GM19324 (cell line): ENCODE data around the gene YIPF3.

ENCODE experiments used
- ATAC-seq: cut with Tn5 transposase; IDR thresholded peaks from one replicate; pipeline ENCODE4 v1.9.1; 2021; ENCODE audit warnings: mild to moderate bottlenecking, moderate library complexity; ENCODE audit not compliant: unreplicated experiment, low FRiP score

YIPF3 gene

GRCh38 chr6:43493833-43494232 is 22.9 kb downstream of the YIPF3 start:
- ATAC-seq = no peak

GRCh38 chr6:43493230-43493629 is 23.5 kb downstream of the YIPF3 start:
- ATAC-seq = no peak

- ATAC-seq = no peak
These were observed 24.1 kb downstream of the YIPF3 start for GRCh38 chr6:43492673-43493072.

- no peak for ATAC-seq
These were observed 24.7 kb downstream of the YIPF3 start for GRCh38 chr6:43491750-43492661.

GRCh38 chr6:43490523-43490939 is 26.2 kb downstream of the YIPF3 start:
- no peak for ATAC-seq

DNA sequence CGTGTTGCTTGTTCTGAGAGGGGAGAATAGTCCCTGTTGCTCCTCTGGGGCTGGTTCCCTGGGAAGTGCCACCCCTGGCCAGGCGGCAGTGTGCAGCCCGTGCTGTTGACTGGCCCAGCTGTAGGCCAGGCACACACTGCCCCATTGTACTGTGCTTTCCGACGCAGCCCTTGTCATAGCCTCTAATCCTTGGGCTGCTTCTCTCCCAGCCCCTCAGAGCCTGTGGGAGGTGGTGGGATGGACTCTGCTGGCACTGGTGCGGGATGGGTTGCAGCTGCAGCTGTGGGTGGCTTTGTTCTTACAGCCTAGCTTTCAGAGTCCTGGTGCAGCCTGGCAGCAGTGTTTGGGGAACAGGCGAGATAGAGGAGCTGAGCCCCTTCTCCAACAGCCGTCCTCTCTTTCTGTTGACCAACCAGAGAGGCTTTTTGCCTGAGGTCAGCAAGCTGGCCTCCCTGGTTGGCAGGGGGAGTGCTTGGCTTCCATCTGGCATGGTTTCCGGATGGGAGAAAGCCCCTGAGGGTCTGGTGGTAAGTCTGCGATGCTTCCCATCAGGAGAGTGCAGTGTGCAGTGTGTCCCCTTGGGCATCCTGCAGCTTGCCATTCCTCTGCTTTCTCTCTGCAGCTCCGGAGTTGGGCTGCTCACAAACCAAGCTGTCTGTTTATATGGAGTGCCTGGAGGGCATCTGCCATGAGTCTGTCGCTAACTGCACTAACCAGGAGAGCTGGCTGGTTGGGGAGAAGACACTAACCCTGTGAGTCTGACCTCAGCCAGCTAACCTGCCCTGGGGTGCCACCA is 27.3 kb downstream of the YIPF3 start:
- no peak for ATAC-seq

GRCh38 chr6:43488667-43489276 is 28.0 kb downstream of the YIPF3 start:
- no peak for ATAC-seq

- no peak for ATAC-seq
These were observed 35.0 kb downstream of the YIPF3 start for GRCh38 chr6:43481591-43482236.

- no peak for ATAC-seq
These were observed 35.7 kb downstream of the YIPF3 start for GRCh38 chr6:43481075-43481474.

DNA sequence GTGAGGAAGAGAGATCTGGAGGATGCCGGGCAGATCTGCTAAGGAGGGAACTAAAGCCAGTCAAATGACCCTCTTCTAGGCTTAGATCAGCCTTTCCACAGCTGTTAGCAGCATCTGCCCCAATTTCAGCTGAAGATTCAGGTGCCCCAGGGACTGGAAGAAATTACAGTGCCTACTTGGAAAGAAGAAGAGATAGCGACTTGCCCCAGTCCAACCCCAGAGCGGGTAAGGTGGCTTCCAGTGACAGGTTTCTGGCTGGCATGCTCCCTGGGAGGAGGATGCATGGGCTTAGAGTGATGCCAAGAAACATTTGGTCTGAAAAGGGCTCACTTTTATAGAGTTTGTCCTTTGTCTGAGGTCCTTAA is 38.7 kb downstream of the YIPF3 start:
- no peak for ATAC-seq

DNA sequence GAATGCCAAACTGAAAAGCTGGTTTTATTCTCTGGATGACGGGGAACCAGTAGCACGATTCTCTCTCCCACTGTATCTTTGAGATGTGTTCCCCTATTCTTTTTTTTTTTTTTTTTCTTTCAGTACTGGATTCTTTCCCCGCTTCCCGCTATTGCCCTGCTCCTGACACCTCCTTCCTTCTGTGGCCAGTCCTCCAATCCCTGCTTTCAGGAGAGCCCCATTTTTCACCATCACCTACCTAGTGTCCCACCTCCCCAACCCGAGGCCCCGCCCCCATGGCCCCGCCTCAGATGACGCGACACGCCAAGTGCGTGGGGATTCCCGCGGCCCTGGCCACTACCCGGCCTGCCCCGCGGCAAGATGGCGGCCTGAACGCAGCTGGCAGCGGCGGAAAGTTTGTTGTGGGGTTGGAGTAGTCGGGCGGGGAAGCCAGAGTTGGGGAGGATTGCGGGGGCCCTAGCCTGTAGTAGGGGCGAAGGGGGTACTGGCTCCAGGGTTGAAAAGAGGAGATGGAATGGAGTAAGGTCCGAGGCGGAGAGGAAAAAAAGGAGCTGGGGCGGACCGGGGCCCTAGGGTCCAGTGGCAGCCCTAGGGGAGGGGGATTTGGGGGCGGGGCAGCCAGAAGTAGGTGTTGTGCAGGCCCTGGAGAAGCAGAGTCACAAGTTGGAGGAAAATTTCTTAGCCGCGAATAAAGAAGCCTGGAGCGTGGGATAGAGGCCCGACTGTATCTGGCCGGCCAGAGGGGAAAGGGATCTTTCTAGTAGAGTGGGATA is 39.3 kb downstream of the YIPF3 start, which contains the start of gene TJAP1:
Gene TJAP1, plus strand, starts transcription at position 336 of the 773 bp plus-strand sequence. CDS start 21,432 bp downstream, outside the sequence.
- peak; percentile 91 for ATAC-seq

DNA sequence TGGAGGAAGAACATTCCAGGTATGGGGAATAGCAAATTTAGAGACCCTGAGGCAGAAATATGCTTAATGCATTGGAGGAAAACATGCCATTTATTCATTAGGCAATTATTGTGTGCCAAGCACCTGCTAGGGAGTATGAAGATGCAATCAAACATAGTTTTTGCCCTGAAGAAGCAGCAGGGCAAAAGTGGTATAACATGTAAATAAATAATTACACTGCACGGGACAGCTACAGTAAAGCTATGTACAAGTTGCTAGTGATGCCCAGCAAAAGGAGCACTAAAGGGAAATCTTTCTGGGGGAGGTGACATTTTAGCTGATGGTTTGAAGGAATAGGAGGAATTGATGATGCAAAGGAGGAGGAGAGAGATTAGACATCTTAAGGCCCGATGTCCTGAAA is 40.0 kb downstream of the YIPF3 start:
- no peak for ATAC-seq

DNA sequence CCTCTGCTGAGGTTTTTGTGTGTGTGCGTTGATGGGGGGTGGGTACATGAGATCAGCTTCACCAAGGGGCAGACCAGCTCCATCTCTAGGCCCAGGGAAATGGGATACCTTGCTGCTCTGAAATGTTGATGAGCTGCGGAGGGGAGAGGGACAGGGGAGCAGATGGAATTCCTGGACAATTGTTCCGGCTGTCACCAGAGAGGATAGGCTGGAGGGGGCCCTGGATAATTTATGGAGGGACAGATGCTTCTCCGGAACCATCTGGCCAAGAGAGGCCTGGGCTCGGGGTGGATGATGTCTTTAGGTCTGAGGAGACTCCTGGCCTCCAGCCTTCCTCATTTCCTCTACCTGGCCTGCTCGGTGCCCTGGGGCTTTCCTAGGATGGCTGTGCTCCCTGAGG is 41.2 kb downstream of the YIPF3 start:
- ATAC-seq = no peak

DNA sequence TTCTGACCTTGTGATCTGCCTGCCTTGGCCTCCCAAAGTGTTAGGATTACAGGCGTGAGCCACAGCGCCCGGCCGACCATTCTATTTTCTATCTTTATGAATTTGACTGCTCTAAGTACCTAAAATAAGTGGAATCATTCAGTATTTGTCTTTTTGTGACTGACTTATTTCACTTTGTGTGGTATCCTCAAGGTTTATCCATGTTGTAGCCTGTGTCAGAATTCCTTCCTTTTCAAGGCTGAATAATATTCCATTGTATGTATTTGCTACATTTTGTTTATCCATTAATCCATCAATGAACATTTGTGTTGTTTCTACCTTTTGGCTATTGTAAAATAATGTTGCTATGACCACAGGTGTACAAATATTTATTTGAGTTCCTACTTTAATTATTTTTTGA is 44.2 kb downstream of the YIPF3 start:
- no peak for ATAC-seq

DNA sequence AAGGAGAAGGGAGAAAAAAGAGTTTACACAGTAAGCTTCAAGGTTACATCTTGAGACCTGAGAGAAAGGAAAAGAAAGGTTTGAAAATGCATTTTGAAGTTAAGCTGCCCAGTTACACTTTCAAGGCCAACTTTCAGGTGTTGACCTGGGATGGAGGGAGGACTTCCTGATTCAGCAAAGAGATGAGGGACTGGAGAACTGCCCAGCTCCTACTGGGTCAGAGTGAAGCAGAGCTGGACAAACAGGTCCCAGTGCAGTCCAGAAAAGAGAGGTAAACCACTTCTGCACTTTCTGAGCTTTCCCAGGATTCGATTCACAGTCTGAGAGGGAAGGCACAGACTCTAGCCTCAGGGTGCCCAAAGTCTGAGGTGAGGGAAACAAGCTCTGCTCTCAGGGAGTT is 45.3 kb downstream of the YIPF3 start:
- no peak for ATAC-seq

DNA sequence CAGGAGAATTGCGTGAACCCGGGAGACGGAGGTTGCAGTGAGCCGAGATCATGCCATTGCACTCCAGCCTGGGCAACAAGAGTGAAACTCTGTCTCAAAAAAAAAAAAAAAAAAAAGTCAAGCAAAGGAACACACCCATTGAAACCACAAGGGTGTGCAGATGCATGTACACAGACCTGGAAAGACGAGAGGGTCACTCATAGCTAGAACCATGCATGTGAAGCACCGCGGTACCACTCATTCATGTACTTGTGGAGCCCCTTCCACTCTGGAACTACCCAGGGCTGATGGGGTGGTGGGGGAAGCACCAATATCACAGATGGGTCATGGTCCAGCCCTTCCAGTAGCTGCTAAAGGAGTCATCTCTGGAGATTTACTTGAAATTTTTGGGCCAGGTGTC is 46.8 kb downstream of the YIPF3 start:
- ATAC-seq = no peak

GRCh38 chr6:43468748-43469681 is 47.7 kb downstream of the YIPF3 start:
- no peak for ATAC-seq

DNA sequence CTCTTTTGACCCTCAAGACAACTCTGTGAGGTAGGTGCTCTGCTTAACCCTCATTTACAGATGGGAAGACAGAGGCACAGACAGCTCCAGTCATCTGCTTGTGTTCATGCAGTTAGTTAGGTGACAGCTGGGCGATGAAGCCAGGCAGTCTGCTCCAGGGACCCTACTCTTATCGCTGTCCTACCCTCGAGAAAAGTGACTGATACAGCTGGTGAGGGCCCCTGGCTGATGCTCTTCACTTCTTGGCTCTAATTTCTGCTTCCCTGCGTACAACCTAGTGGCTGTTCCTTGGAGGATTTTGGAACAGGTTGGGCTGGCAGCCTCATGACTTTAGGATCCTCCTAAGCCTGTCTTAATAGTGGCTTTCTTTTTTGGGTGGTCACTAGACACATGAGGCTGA is 48.5 kb downstream of the YIPF3 start:
- no peak for ATAC-seq

DNA sequence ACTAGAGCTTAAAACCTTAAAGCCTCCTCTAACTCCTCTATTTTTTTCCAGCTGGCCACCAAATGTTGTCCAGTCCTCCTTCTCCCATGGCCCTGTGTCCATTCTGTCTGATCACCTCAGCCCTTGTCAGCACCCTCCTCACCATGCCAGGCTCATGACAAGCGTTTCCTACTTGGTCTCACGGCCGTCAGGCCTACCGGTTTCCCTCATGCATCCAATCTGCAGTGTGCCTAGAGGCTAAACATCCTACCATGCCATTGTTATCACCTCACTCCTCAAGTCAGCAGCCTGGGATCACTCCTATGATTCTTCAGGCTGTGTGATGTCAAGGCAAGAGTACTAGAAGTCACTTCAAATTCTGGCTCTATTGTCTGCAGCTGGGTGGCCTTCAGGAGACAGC is 49.0 kb downstream of the YIPF3 start:
- no peak for ATAC-seq
